ENCODE data around the gene INTS4. TPM values are rescaled to one million over a fixed set of nuclear protein-coding genes. Genes with fewer than 3 reads are reported as not detected.
"Not testable (repeated sequence)": the region's sequence is repeated elsewhere in the genome, so short reads cannot be mapped to it uniquely, and the experiment has no call there.

Gene INTS4
- total and polyA plus RNA-seq, 9 donors = 21.5 to 26.8 (median 23.5) TPM

DNA sequence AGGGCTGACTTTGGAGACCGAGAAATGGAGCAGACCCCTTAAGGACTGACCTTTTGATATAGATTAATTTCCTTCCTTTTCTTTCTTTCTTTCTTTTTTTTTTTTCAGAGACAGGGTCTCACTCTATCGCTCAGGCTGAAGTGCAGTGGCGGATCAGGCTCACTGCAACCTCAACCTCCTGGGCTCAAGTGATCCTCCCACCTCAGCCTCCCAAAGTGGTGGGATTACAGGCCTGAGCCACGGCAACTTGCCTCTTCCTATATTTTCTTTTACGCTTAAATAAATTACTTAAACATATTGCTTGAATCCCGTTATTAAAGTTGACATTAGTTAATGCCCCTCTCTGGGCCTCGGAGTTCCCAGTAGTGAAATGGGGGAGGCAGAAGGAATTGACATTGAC is 29.0 kb upstream of the INTS4 start:
- peak overlapping the region; percentile 42 for H3K4me3 ChIP-seq (ENCODE audit: low read length)
- no peak overlapping the region for H3K27ac ChIP-seq (ENCODE audit: low read length)
- no peaks in the 10 kb centered on the region for H3K36me3 ChIP-seq (ENCODE audit: control insufficient read depth, insufficient read depth, low read length)
- peaks cover 3% of the 10 kb centered on the region for H3K4me1 ChIP-seq (ENCODE audit: control insufficient read depth, insufficient read depth, low read length)
- no peak for DNase-seq
- WGBS (ENCODE audit: insufficient coverage) = 21% methylated on average over 2 of the region's 7 CpGs
- no peaks in the 10 kb centered on the region for H3K9me3 ChIP-seq (replicated peaks; ENCODE audit: control insufficient read depth, low read depth, low read length)
- no peaks in the 10 kb centered on the region for H3K27me3 ChIP-seq (ENCODE audit: control insufficient read depth, insufficient read depth, low read length)

- H3K9me3 ChIP-seq (replicated peaks; ENCODE audit: control insufficient read depth, low read depth, low read length) = no peaks in the 10 kb centered on the region
- H3K27me3 ChIP-seq (ENCODE audit: control insufficient read depth, insufficient read depth, low read length) = no peaks in the 10 kb centered on the region
- peak within 1 kb of the TSS; percentile 42 for H3K4me3 ChIP-seq (ENCODE audit: low read length)
- no peak within 1 kb of the TSS for H3K27ac ChIP-seq (ENCODE audit: low read length)
- peak; percentile 35 for DNase-seq
- peaks cover 3% of the 10 kb centered on the region for H3K4me1 ChIP-seq (ENCODE audit: control insufficient read depth, insufficient read depth, low read length)
- 8% methylated on average over 35 of the region's 37 CpGs for WGBS (ENCODE audit: insufficient coverage)
- no peaks in the 10 kb centered on the region for H3K36me3 ChIP-seq (ENCODE audit: control insufficient read depth, insufficient read depth, low read length)
These were observed 28.2 kb upstream of the INTS4 start, which contains the start of gene KCTD14 for GRCh38 chr11:78022397-78023396. Gene KCTD14 (minus strand): TSS chr11:78023276. CDS start chr11:78023249, 27 bp downstream.

DNA sequence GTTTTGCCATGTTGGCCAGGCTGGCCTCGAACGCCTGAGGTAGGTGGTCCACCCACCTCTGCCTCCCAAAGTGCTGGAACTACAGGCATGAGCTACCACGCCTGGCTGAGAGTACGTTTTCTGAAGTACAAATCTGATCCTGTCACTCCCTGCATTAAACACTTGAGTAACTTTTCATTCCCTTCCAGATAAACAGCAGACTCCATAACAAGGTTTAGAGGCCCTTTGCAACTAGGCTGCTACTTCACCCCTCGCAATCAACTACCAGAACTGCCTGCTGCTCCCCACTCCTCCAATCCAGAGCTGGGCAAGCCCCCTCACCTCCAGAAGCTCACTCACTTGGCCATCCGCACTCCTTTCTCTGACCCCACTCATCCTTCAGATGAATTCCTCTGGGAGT is 27.1 kb upstream of the INTS4 start:
- Histone ChIP-seq H3K27me3 (ENCODE audit: control insufficient read depth, insufficient read depth, low read length) (no peaks in the 10 kb centered on the region), H3K27ac (ENCODE audit: low read length) (no peak overlapping the region), H3K4me3 (ENCODE audit: low read length) (no peak overlapping the region), H3K36me3 (ENCODE audit: control insufficient read depth, insufficient read depth, low read length) (no peaks in the 10 kb centered on the region), H3K9me3 (replicated peaks; ENCODE audit: control insufficient read depth, low read depth, low read length) (no peaks in the 10 kb centered on the region), H3K4me1 (ENCODE audit: control insufficient read depth, insufficient read depth, low read length) (peaks cover 3% of the 10 kb centered on the region)
- WGBS (ENCODE audit: insufficient coverage) = 83% methylated on average over 5 of the region's 6 CpGs
- DNase-seq = no peak

GRCh38 chr11:78020246-78020645 is 25.8 kb upstream of the INTS4 start:
- no peak overlapping the region for H3K4me3 ChIP-seq (ENCODE audit: low read length)
- no CpG with 5 or more reads among the region's 3 CpGs for WGBS (ENCODE audit: insufficient coverage)
- no peaks in the 10 kb centered on the region for H3K27me3 ChIP-seq (ENCODE audit: control insufficient read depth, insufficient read depth, low read length)
- H3K4me1 ChIP-seq (ENCODE audit: control insufficient read depth, insufficient read depth, low read length) = peaks cover 3% of the 10 kb centered on the region
- H3K27ac ChIP-seq (ENCODE audit: low read length) = no peak overlapping the region
- no peaks in the 10 kb centered on the region for H3K36me3 ChIP-seq (ENCODE audit: control insufficient read depth, insufficient read depth, low read length)
- DNase-seq = no peak
- H3K9me3 ChIP-seq (replicated peaks; ENCODE audit: control insufficient read depth, low read depth, low read length) = no peaks in the 10 kb centered on the region

- Histone ChIP-seq H3K4me3 (ENCODE audit: low read length) (no peak overlapping the region), H3K4me1 (ENCODE audit: control insufficient read depth, insufficient read depth, low read length) (peaks cover 3% of the 10 kb centered on the region), H3K27ac (ENCODE audit: low read length) (no peak overlapping the region), H3K36me3 (ENCODE audit: control insufficient read depth, insufficient read depth, low read length) (no peaks in the 10 kb centered on the region), H3K9me3 (replicated peaks; ENCODE audit: control insufficient read depth, low read depth, low read length) (no peaks in the 10 kb centered on the region), H3K27me3 (ENCODE audit: control insufficient read depth, insufficient read depth, low read length) (no peaks in the 10 kb centered on the region)
- WGBS (ENCODE audit: insufficient coverage) = 41% methylated on average over 3 of the region's 4 CpGs
- DNase-seq = no peak
These were observed 25.3 kb upstream of the INTS4 start for GRCh38 chr11:78019808-78020207.

- Histone ChIP-seq H3K9me3 (replicated peaks; ENCODE audit: control insufficient read depth, low read depth, low read length) (no peaks in the 10 kb centered on the region), H3K36me3 (ENCODE audit: control insufficient read depth, insufficient read depth, low read length) (no peaks in the 10 kb centered on the region), H3K4me1 (ENCODE audit: control insufficient read depth, insufficient read depth, low read length) (no peaks in the 10 kb centered on the region), H3K27me3 (ENCODE audit: control insufficient read depth, insufficient read depth, low read length) (no peaks in the 10 kb centered on the region), H3K4me3 (ENCODE audit: low read length) (no peak overlapping the region), H3K27ac (ENCODE audit: low read length) (no peak overlapping the region)
- no peak for DNase-seq
- WGBS (ENCODE audit: insufficient coverage) = 100% methylated on average over 1 of the region's 1 CpG
These were observed 21.4 kb upstream of the INTS4 start for GRCh38 chr11:78015878-78016277.

DNA sequence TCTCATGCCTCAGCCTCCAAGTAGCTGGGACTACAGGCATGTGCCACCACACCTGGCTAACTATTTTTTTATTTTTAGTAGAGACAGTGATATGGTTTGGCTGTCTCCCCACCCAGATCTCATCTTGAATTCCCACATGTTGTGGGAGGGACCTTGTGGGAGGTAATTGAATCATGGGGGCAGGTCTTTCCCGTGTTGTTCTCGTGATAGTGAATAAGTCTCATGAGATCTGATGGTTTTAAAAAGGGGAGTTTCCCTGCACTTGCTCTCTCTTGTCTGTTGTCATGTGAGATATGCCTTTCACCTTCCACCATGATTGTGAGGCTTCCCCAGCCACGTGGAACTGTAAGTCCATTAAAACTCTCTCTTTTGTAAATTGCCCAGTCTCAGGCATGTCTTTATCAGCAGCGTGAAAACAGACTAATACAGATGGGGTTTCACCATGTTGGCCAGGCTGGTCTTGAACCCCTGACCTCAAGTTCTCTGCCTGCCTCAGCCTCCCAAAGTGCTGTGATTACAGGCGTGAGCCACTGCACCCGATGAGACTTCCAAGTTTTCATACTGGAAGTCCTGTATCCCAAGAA is 20.6 kb upstream of the INTS4 start:
- H3K27ac ChIP-seq (ENCODE audit: low read length); DNase-seq; H3K36me3 ChIP-seq (ENCODE audit: control insufficient read depth, insufficient read depth, low read length); H3K4me1 ChIP-seq (ENCODE audit: control insufficient read depth, insufficient read depth, low read length); H3K4me3 ChIP-seq (ENCODE audit: low read length); H3K27me3 ChIP-seq (ENCODE audit: control insufficient read depth, insufficient read depth, low read length); H3K9me3 ChIP-seq (replicated peaks; ENCODE audit: control insufficient read depth, low read depth, low read length): not testable (repeated sequence)
- WGBS (ENCODE audit: insufficient coverage) = 75% methylated on average over 1 of the region's 6 CpGs

DNA sequence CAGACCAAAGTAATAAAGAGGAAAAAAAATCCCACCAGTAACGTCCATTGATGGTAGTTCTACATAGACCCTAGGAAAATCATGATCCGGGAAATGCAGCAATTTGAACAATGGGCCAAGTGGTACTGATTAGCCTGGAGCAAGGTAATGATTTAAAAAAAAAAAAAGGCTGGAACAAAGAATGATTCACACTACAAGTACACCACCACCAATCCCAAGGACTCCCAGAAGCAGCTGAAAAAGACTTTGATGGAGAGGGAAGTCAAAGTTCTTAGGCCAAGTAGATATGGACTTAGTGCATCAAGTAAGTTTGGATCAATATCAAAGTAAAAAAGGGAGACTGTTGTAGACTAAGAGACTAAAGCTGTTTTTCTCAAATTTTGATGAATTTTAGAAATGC is 16.8 kb upstream of the INTS4 start:
- no peaks in the 10 kb centered on the region for H3K4me1 ChIP-seq (ENCODE audit: control insufficient read depth, insufficient read depth, low read length)
- DNase-seq = no peak
- no peaks in the 10 kb centered on the region for H3K9me3 ChIP-seq (replicated peaks; ENCODE audit: control insufficient read depth, low read depth, low read length)
- H3K27ac ChIP-seq (ENCODE audit: low read length) = no peak overlapping the region
- H3K36me3 ChIP-seq (ENCODE audit: control insufficient read depth, insufficient read depth, low read length) = no peaks in the 10 kb centered on the region
- no peak overlapping the region for H3K4me3 ChIP-seq (ENCODE audit: low read length)
- no CpG with 5 or more reads among the region's 2 CpGs for WGBS (ENCODE audit: insufficient coverage)
- no peaks in the 10 kb centered on the region for H3K27me3 ChIP-seq (ENCODE audit: control insufficient read depth, insufficient read depth, low read length)

DNA sequence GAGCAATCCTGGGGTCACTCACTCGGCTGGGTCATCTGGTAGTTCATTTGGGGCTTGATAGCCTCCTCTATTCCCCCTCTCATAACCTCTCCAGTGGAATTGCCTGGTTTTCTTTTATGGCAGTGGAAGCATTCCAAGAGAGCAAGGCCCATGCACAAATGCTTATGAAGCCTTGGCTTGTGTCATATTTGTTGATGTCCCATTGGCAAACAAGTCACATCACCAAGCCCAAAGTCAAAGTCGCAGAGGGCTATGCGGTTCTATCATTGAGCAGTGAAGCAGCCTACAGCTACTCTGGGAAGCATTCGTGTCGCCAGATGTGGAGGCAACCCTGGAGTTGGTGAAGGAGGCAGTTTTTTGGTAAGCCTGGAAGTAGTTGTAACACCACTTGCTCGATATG is 16.3 kb upstream of the INTS4 start:
- H3K27ac ChIP-seq (ENCODE audit: low read length) = no peak overlapping the region
- H3K4me3 ChIP-seq (ENCODE audit: low read length) = no peak overlapping the region
- no peaks in the 10 kb centered on the region for H3K36me3 ChIP-seq (ENCODE audit: control insufficient read depth, insufficient read depth, low read length)
- H3K9me3 ChIP-seq (replicated peaks; ENCODE audit: control insufficient read depth, low read depth, low read length) = no peaks in the 10 kb centered on the region
- 75% methylated on average over 1 of the region's 6 CpGs for WGBS (ENCODE audit: insufficient coverage)
- DNase-seq = no peak
- no peaks in the 10 kb centered on the region for H3K4me1 ChIP-seq (ENCODE audit: control insufficient read depth, insufficient read depth, low read length)
- H3K27me3 ChIP-seq (ENCODE audit: control insufficient read depth, insufficient read depth, low read length) = no peaks in the 10 kb centered on the region

- H3K4me3 ChIP-seq (ENCODE audit: low read length) = no peak overlapping the region
- no peak for DNase-seq
- H3K27me3 ChIP-seq (ENCODE audit: control insufficient read depth, insufficient read depth, low read length) = no peaks in the 10 kb centered on the region
- no peaks in the 10 kb centered on the region for H3K36me3 ChIP-seq (ENCODE audit: control insufficient read depth, insufficient read depth, low read length)
- no peaks in the 10 kb centered on the region for H3K9me3 ChIP-seq (replicated peaks; ENCODE audit: control insufficient read depth, low read depth, low read length)
- no CpG with 5 or more reads among the region's 1 CpG for WGBS (ENCODE audit: insufficient coverage)
- H3K27ac ChIP-seq (ENCODE audit: low read length) = no peak overlapping the region
- H3K4me1 ChIP-seq (ENCODE audit: control insufficient read depth, insufficient read depth, low read length) = no peaks in the 10 kb centered on the region
These were observed 15.8 kb upstream of the INTS4 start for GRCh38 chr11:78010304-78010703.

Data from muscle of leg (tissue), 11 donors.